T-helper 2 cell treated with Interferon-gamma antibody and Interleukin-4, amounts not matched to agents 5 μg/mL and 100 μg/mL, for 36 hours (primary cell): Measurements from ENCODE around the gene SNX8.

ENCODE experiments used
- DNase-seq: peaks from one replicate; pipeline ENCODE4 v3.0.0; 2021; ENCODE audit warnings: low spot score
- H3K27ac Mint-ChIP-seq: one replicate; pipeline ENCODE4 v1.8.0; 2021; ENCODE audit warnings: mild to moderate bottlenecking, mixed read lengths
- H3K27me3 Mint-ChIP-seq: one replicate; pipeline ENCODE4 v1.8.0; 2021; ENCODE audit warnings: low read depth, mixed read lengths
- H3K36me3 Mint-ChIP-seq: one replicate; pipeline ENCODE4 v1.8.0; 2021; ENCODE audit warnings: low read depth, mixed read lengths
- H3K4me1 Mint-ChIP-seq: one replicate; pipeline ENCODE4 v1.8.0; 2021; ENCODE audit warnings: low read depth, mixed read lengths
- H3K4me3 Mint-ChIP-seq: one replicate; pipeline ENCODE4 v1.8.0; 2022; ENCODE audit warnings: mild to moderate bottlenecking, moderate library complexity, mixed read lengths
- H3K9me3 Mint-ChIP-seq: one replicate; pipeline ENCODE4 v1.8.0; 2021; ENCODE audit warnings: mixed read lengths

Gene SNX8

GRCh38 chr7:2257046-2257551, 57.1 kb downstream of the SNX8 start:
- Mint-ChIP-seq H3K27ac (no peak overlapping the region), H3K27me3 (no peaks in the 10 kb centered on the region), H3K4me3 (no peak overlapping the region), H3K36me3 (peaks cover 2% of the 10 kb centered on the region), H3K9me3 (no peaks in the 10 kb centered on the region), H3K4me1 (peaks cover 6% of the 10 kb centered on the region)
- DNase-seq = no peak

- Mint-ChIP-seq H3K4me3 (no peak overlapping the region), H3K4me1 (peaks cover under 1% of the 10 kb centered on the region), H3K27me3 (no peaks in the 10 kb centered on the region), H3K9me3 (no peaks in the 10 kb centered on the region), H3K36me3 (peaks cover 2% of the 10 kb centered on the region), H3K27ac (peak overlapping the region; percentile 20)
- no peak for DNase-seq
Measured at GRCh38 chr7:2256306-2257045, 57.8 kb downstream of the SNX8 start.

- no peak overlapping the region for H3K27ac Mint-ChIP-seq
- H3K9me3 Mint-ChIP-seq = no peaks in the 10 kb centered on the region
- no peaks in the 10 kb centered on the region for H3K27me3 Mint-ChIP-seq
- H3K4me3 Mint-ChIP-seq = no peak overlapping the region
- DNase-seq = no peak
- H3K36me3 Mint-ChIP-seq = peaks cover 4% of the 10 kb centered on the region
- H3K4me1 Mint-ChIP-seq = no peaks in the 10 kb centered on the region
Measured at GRCh38 chr7:2255145-2256139, 58.8 kb downstream of the SNX8 start.

GRCh38 chr7:2254429-2255144, 59.7 kb downstream of the SNX8 start:
- no peak for DNase-seq
- Mint-ChIP-seq H3K4me3 (no peak overlapping the region), H3K9me3 (no peaks in the 10 kb centered on the region), H3K36me3 (peaks cover 4% of the 10 kb centered on the region), H3K27me3 (no peaks in the 10 kb centered on the region), H3K4me1 (peaks cover 1% of the 10 kb centered on the region), H3K27ac (no peak overlapping the region)

GRCh38 chr7:2253525-2254244, 60.6 kb downstream of the SNX8 start:
- Mint-ChIP-seq H3K4me1 (peaks cover 10% of the 10 kb centered on the region), H3K36me3 (peaks cover 6% of the 10 kb centered on the region), H3K9me3 (no peaks in the 10 kb centered on the region), H3K27me3 (no peaks in the 10 kb centered on the region), H3K27ac (no peak overlapping the region), H3K4me3 (no peak overlapping the region)
- no peak for DNase-seq

- DNase-seq = no peak
- Mint-ChIP-seq H3K27me3 (no peaks in the 10 kb centered on the region), H3K4me1 (peaks cover 15% of the 10 kb centered on the region), H3K4me3 (no peak overlapping the region), H3K27ac (peak overlapping the region; percentile 68), H3K36me3 (peaks cover 9% of the 10 kb centered on the region), H3K9me3 (no peaks in the 10 kb centered on the region)
Measured at GRCh38 chr7:2253021-2253420, 61.2 kb downstream of the SNX8 start.

GRCh38 chr7:2251841-2252771, 62.1 kb downstream of the SNX8 start:
- Mint-ChIP-seq H3K27ac (no peak overlapping the region), H3K4me3 (no peak overlapping the region), H3K27me3 (no peaks in the 10 kb centered on the region), H3K36me3 (peaks cover 10% of the 10 kb centered on the region), H3K4me1 (peaks cover 16% of the 10 kb centered on the region), H3K9me3 (no peaks in the 10 kb centered on the region)
- no peak for DNase-seq

- H3K4me3 Mint-ChIP-seq = no peak overlapping the region
- H3K4me1 Mint-ChIP-seq = peaks cover 16% of the 10 kb centered on the region
- peaks cover 10% of the 10 kb centered on the region for H3K36me3 Mint-ChIP-seq
- no peak for DNase-seq
- no peaks in the 10 kb centered on the region for H3K9me3 Mint-ChIP-seq
- H3K27ac Mint-ChIP-seq = no peak overlapping the region
- H3K27me3 Mint-ChIP-seq = no peaks in the 10 kb centered on the region
Measured at GRCh38 chr7:2251381-2251780, 62.9 kb downstream of the SNX8 start.

- Mint-ChIP-seq H3K27ac (no peak overlapping the region), H3K9me3 (no peaks in the 10 kb centered on the region), H3K4me1 (peaks cover 22% of the 10 kb centered on the region), H3K4me3 (no peak overlapping the region), H3K27me3 (no peaks in the 10 kb centered on the region), H3K36me3 (peaks cover 15% of the 10 kb centered on the region)
- DNase-seq = no peak
Measured at GRCh38 chr7:2249744-2250323, 64.4 kb downstream of the SNX8 start.

- H3K4me3 Mint-ChIP-seq = peak overlapping the region; percentile 80
- peak overlapping the region; percentile 53 for H3K27ac Mint-ChIP-seq
- no peaks in the 10 kb centered on the region for H3K27me3 Mint-ChIP-seq
- no peaks in the 10 kb centered on the region for H3K9me3 Mint-ChIP-seq
- H3K36me3 Mint-ChIP-seq = peaks cover 13% of the 10 kb centered on the region
- peak; percentile 47 for DNase-seq
- H3K4me1 Mint-ChIP-seq = peaks cover 22% of the 10 kb centered on the region
Measured at GRCh38 chr7:2248984-2249694, 65.1 kb downstream of the SNX8 start.

GRCh38 chr7:2247141-2247995, 66.9 kb downstream of the SNX8 start:
- Mint-ChIP-seq H3K36me3 (peaks cover 13% of the 10 kb centered on the region), H3K27me3 (no peaks in the 10 kb centered on the region), H3K9me3 (no peaks in the 10 kb centered on the region), H3K4me3 (no peak overlapping the region), H3K27ac (no peak overlapping the region), H3K4me1 (peaks cover 25% of the 10 kb centered on the region)
- DNase-seq = no peak
